Nucleus accumbens (tissue), 56 donors: ENCODE results near the gene SEPHS1.
"Not testable (repeated sequence)": the region's sequence is repeated elsewhere in the genome, so short reads cannot be mapped to it uniquely, and the experiment has no call there.

Experiments used
- DNase-seq, 56 donors: peaks; one replicate each; lab custom pipeline; 2025; lab: John Stamatoyannopoulos, UW

The SEPHS1 gene

DNA sequence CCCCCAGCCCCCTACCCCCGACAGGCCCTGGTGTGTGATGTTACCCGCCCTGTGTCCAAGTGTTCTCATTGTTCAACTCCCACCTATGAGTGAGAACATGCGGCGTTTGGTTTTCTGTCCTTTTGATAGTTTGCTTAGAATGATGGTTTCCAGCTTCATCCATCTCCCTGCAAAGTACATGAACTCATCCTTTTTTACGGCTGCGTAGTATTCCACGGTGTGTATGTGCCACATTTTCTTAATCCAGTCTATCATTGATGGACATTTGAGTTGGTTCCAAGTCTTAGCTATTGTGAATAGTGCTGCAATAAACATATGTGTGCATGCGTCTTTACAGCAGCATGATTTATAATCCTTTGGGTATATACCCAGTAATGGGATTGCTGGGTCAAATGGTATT lies 17.1 kb downstream of the SEPHS1 start:
- not testable (repeated sequence) for DNase-seq

GRCh38 chr10:13329565-13329964 lies 18.5 kb downstream of the SEPHS1 start:
- no peak for DNase-seq

GRCh38 chr10:13328613-13329012 lies 19.5 kb downstream of the SEPHS1 start:
- DNase-seq = no peak

DNA sequence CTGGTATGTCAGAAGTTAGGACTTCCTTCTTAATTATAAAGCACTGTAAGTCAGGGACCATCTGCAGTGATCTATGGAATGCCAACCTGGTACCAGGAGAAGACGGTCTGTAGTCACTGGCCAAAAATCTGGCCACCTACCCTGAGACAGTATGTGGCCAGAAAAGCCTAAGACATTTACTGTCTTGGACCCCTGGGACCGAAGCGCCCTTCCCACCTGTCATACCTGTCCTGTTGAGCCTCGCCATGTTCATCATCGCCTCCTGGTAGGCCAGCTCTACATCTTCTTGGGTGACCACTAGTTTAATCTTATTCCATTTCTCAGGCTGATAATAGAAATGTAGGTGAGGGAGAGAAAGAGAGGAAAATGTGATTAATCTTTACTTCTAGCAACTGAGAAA lies 20.0 kb downstream of the SEPHS1 start:
- DNase-seq = no peak

DNA sequence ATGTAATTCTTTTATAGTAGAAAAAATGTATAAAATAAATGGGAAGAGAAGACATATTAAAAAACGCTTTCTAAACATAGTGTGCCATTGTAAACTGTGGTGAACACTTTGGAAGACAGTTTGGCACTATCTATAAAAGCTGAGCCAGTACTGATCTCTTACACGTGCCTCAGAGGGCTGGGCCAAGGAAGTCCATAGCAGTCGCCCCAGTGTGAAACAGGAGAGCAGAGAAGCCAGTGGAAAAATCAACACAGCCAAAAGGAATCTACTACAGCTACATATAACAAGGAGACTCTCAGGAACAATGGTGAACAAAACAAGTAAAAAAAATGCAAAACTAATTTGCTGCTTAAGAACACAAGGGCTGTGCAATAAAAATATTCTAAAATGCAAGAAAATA lies 20.6 kb downstream of the SEPHS1 start:
- no peak for DNase-seq

- no peak for DNase-seq
Observed at GRCh38 chr10:13322615-13323148, 25.4 kb downstream of the SEPHS1 start.

- no peak for DNase-seq
Observed at GRCh38 chr10:13321576-13321975, 26.5 kb downstream of the SEPHS1 start.

DNA sequence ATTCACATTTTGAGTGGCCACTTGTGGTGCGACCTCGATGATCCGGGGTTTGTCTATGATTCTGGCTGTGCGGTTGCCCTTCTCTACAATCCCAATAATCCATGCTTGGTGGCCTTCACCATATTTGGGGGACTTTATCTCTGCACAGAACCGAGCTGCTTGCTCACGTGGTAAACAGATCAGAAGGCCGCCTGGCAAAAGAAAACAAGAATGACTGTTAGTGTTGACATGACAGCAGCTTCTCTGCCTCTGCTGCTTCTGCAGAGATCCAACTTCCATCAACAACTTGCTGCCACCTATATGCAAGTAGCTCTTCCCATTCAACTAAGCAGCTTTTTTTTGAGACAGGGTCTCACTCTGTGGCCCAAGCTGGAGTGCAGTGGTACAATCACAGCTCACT lies 28.9 kb downstream of the SEPHS1 start:
- DNase-seq = no peak

DNA sequence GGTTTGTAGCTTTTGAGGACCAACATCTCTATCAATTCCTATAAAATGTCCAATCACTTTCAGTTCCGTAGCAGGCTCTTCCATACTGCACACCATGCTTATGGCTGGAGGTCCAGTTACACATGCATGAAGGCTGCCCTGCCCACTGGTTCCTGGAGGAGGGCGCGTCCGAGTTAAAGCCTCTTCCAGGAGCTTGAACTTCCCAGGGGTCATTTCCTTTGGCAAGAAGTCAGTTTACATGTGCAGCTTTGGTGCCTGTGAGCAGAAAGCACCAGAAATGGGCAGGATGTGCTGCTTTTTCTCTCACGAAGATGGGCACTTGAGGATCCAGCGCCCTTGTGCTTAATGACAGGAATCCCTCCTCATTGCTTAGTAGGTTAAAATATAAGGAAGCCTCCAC lies 30.6 kb downstream of the SEPHS1 start:
- DNase-seq = no peak

GRCh38 chr10:13316635-13317311 lies 31.3 kb downstream of the SEPHS1 start:
- no peak for DNase-seq

GRCh38 chr10:13315361-13315760 lies 32.7 kb downstream of the SEPHS1 start:
- DNase-seq = no peak

DNA sequence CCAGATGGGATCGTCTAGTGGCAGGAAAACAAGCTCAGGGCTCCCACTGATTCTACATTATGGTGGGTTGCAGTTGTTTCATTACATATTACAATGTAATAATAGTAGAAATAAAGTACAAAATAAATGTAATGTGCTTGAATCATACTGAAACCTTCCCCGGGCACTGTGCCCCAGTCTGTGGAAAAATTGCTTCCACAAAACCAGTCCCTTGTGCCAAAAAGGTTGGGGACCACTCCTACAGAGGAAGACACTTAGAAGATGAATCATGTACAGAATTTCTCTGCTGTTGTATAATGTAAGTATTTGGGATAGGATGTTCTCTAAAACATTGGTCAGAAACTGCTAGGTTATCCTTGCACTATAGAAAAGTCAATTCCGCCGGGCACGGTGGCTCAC lies 36.9 kb downstream of the SEPHS1 start:
- no peak for DNase-seq

GRCh38 chr10:13310518-13311176 lies 37.4 kb downstream of the SEPHS1 start:
- DNase-seq = no peak

- DNase-seq = no peak
Observed at GRCh38 chr10:13309792-13310191, 38.3 kb downstream of the SEPHS1 start.

DNA sequence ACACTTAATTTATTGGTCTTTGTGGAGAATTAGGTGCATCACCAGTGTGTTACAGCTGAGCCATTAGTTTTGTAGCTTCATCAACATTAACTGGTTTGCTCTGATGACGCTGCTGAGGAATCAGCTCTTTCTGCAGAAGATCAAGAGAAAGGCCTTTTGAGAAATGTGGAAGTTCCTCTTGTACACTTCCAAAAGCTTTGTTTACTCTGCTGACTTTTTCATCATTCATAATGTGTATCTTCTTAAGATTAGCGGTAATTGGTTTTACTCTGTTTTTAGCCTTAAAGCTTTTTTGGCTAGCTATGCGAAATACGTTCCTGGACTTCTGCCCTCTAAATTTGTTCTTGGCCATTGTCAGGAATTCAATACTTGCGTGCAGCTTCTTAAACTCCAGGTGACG lies 40.0 kb downstream of the SEPHS1 start:
- DNase-seq = no peak

GRCh38 chr10:13306103-13306502 lies 42.0 kb downstream of the SEPHS1 start:
- no peak for DNase-seq

- DNase-seq = no peak
Observed at GRCh38 chr10:13302821-13303555, 45.1 kb downstream of the SEPHS1 start.

GRCh38 chr10:13299437-13300287 lies 48.4 kb downstream of the SEPHS1 start, which contains the start of gene PHYH:
TSS of gene PHYH (minus strand) at chr10:13300064. CDS start at chr10:13300042, 22 bp downstream.
- DNase-seq = peak; percentile 9 to 93 (median 78)

DNA sequence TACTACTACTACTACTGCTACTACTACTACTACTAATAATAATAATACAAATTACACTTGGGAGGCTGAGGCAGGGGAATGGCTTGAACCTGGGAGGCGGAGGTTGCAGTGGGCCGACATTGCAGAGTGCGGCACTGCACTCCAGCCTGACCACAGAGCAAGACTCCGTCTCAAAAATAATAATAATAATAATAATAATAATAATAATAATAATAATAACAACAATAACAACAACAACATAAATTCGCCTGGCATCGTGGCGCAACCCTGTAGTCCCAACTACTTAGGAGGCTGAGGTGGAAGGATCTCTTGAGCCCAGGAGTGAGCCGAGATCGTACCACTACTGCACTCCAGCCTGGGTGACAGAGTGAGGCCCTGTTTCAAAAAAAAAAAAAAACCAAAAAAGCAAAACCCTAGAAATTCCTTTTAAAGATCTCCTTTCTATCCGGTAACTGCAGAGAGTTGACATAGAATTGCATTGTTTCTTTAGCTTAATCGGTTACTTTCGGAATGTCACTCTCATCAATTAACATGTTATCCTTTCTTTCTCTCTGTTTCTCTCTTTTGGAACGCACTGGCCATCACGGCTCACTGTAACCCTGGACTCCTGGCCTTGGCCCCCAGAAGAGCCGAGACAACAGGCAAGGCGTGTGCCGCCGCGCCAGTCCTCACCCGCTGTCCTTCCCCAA lies 49.2 kb downstream of the SEPHS1 start:
- DNase-seq = no peak

DNA sequence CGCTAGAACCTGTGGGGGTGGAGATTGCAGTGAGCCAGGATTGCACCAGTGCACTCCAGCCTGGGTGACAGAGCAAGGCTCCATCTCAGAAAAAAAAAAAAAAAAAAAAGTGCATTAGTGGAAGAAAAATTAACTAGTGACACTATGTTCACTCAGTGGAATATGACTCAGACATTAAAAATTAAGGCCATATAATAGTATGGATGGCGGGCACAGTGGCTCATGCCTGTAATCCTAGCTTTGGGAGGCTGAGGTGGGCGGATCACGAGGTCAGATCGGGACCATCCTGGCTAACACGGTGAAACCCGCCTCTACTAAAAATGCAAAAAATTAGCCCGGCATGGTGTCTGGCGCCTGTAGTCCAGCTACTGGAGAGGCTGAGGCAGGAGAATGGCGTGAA lies 51.6 kb downstream of the SEPHS1 start:
- DNase-seq = no peak
